Fibroblast of mammary gland (primary cell): Measurements from ENCODE around the gene DALRD3.
A peak's percentile ranks its signal among the peaks of the same experiment; 100 is the strongest.

Experiments
- DNase-seq: peaks from one replicate; pipeline ENCODE4 v3.0.0-alpha.2; 2010; ENCODE audit warnings: low read depth
- H3K4me3 ChIP-seq: 2 replicates; pipeline ENCODE4 v1.5.1; 2011; ENCODE audit warnings: low read depth, mild to moderate bottlenecking, low read length, moderate library complexity; ENCODE audit not compliant: control insufficient read depth
- CTCF ChIP-seq: conservative IDR thresholded peaks from 2 replicates; pipeline ENCODE4 v1.5.1; 2011; ENCODE audit warnings: low read depth, low read length, inconsistent platforms; ENCODE audit not compliant: control insufficient read depth, insufficient read depth

The DALRD3 gene

GRCh38 chr3:49016414-49017228, 1.8 kb downstream of the DALRD3 start:
- DNase-seq: no peak
- TF ChIP-seq CTCF: no peak
- H3K4me3 ChIP-seq: no peak overlapping the region

DNA sequence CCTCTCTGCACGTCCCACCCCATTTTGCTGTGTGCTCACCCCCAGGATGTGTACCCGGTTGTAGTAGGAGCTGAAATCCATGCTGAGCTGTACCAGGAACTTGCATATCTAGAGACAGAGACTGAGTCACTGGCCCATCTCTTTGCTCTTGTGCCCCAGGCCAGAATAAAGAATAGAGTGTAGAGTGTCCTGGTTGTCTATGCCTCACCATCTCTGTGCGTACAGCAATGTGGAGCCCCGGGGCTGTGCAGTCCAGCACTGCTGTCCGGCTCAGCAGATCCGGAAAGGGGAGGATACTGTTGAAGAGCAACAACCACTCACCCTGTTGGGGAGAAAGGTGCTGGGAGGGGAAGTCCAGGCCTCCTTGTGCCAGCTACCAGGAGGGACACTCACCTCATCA, 2.6 kb downstream of the DALRD3 start:
- no peak for TF ChIP-seq CTCF
- DNase-seq: no peak
- no peak overlapping the region for H3K4me3 ChIP-seq

GRCh38 chr3:49015072-49015471, 3.3 kb downstream of the DALRD3 start:
- H3K4me3 ChIP-seq: no peak overlapping the region
- no peak for DNase-seq
- no peak for TF ChIP-seq CTCF

DNA sequence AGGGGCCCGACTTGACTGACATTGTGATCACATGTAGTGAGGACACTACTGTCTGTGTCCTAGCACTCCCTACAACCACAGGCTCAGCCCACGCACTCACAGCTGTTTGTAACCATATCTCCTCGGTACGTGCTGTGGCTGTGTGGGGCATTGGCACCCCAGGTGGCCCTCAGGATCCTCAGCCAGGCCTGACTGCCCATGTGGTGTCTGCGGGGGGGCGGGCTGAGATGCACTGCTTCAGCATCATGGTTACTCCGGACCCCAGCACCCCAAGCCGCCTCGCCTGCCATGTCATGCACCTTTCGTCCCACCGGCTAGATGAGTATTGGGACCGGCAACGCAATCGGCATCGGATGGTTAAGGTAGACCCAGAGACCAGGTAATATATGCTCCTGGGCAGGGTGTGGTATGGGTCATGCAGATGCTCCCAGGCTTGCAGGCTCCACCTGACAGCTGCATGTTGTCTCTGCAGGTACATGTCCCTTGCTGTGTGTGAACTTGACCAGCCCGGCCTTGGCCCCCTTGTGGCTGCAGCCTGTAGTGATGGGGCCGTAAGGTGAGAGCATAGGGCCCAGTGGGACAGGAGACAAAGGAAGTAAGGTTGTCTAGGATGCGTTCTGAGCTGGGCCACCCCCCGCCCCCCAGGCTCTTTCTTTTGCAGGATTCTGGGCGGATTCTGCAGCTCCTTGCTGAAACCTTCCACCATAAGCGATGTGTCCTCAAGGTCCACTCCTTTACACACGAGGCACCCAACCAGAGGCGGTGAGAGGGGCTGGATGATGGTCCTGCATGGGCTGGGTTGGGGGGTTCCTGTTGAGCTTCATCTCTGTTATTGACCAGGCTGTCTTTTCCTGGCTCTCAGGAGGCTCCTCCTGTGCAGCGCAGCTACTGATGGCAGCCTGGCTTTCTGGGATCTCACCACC, 4.4 kb downstream of the DALRD3 start:
- H3K4me3 ChIP-seq: no peak overlapping the region
- peak; percentile 41 for DNase-seq
- TF ChIP-seq CTCF: peak; percentile 72

DNA sequence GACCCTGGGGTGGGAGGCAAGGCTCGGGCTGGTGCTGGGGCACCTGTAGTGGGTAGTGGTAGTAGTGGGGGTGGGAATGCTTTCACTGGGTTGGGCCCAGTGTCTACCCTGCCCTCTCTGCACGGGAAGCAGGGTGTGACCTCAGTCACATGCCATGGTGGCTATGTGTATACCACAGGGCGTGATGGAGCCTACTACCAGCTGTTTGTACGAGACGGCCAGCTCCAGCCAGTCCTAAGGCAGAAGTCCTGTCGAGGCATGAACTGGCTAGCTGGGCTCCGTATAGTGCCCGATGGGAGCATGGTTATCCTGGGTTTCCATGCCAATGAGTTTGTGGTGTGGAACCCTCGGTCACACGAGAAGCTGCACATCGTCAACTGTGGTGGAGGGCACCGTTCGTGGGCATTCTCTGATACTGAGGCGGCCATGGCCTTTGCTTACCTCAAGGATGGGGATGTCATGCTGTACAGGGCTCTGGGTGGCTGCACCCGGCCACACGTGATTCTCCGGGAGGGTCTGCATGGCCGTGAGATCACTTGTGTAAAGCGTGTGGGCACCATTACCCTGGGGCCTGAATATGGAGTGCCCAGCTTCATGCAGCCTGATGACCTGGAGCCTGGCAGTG, 5.2 kb downstream of the DALRD3 start:
- DNase-seq: no peak
- no peak overlapping the region for H3K4me3 ChIP-seq
- TF ChIP-seq CTCF: no peak

- no peak overlapping the region for H3K4me3 ChIP-seq
- DNase-seq: no peak
- no peak for TF ChIP-seq CTCF
These were observed 5.9 kb downstream of the DALRD3 start for GRCh38 chr3:49012441-49013017.
